NB4 (cell line): Measurements from ENCODE around the gene SLC4A3.

ENCODE experiments used
- TF ChIP-seq, protein P1 (sequence below): IDR thresholded peaks from 2 replicates; pipeline ENCODE4 v1.6.1; 2011; ENCODE audit warnings: low read depth, low read length
- TF ChIP-seq, protein P2 (sequence below): IDR thresholded peaks from one replicate; pipeline ENCODE4 v1.5.1; 2012; ENCODE audit warnings: low read depth, low read length

GRCh38 chr2:219597552-219598307 is 29.7 kb upstream of the SLC4A3 start, which contains the start of gene STK11IP:
- TF ChIP-seq, protein P1, sequence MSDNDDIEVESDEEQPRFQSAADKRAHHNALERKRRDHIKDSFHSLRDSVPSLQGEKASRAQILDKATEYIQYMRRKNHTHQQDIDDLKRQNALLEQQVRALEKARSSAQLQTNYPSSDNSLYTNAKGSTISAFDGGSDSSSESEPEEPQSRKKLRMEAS: peak; percentile 20; the same call in 1 of the 2 replicates
- TF ChIP-seq, protein P2, sequence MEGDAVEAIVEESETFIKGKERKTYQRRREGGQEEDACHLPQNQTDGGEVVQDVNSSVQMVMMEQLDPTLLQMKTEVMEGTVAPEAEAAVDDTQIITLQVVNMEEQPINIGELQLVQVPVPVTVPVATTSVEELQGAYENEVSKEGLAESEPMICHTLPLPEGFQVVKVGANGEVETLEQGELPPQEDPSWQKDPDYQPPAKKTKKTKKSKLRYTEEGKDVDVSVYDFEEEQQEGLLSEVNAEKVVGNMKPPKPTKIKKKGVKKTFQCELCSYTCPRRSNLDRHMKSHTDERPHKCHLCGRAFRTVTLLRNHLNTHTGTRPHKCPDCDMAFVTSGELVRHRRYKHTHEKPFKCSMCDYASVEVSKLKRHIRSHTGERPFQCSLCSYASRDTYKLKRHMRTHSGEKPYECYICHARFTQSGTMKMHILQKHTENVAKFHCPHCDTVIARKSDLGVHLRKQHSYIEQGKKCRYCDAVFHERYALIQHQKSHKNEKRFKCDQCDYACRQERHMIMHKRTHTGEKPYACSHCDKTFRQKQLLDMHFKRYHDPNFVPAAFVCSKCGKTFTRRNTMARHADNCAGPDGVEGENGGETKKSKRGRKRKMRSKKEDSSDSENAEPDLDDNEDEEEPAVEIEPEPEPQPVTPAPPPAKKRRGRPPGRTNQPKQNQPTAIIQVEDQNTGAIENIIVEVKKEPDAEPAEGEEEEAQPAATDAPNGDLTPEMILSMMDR: no peak
